COLO668 (cell line): ENCODE data around the gene CDC14A.
"Not testable (repeated sequence)": the region's sequence is repeated elsewhere in the genome, so short reads cannot be mapped to it uniquely, and the experiment has no call there.

Experiments
- DNase-seq: peaks from one replicate; lab custom pipeline; 2025; ENCODE audit not compliant: unreplicated experiment; lab: John Stamatoyannopoulos, UW

CDC14A gene

DNA sequence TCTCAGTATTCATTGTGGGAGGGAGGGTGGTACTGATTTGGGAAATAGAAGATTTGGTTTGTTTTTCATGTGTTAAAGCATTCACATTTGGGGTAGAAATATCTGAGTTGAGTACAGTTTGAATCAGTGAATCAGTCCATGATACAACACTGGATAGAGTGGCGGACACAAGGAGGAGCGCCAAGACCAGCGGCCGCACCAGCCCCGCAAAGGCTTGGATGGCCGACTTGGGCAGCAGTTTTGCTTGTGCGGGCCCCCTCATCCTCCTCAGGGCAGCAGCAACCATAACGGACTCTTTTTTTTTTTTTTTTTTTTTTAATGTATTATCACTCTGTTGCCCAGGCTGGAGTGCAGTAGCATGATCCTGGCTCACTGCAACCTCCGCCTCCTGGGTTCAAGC lies 20.0 kb upstream of the CDC14A start:
- DNase-seq, result no peak

DNA sequence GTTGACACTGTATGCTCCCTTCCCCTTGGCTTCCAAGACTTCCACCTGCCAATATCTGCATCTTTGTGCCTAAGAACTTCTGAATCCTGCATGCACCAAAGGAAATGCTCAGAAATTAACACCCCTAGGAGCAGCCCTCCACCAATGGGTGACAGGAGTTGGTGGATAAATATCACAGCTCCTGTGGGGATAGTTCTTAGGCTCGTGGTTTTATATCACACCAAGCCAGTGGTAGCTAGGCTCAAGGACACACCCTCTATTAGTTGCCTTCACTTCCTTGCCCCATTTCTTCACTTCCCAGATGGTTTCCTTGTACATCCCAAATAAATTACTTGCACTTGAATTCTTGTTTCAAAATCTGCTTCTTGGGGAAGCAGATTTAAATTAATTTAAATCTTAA lies 16.9 kb upstream of the CDC14A start:
- DNase-seq, result no peak

DNA sequence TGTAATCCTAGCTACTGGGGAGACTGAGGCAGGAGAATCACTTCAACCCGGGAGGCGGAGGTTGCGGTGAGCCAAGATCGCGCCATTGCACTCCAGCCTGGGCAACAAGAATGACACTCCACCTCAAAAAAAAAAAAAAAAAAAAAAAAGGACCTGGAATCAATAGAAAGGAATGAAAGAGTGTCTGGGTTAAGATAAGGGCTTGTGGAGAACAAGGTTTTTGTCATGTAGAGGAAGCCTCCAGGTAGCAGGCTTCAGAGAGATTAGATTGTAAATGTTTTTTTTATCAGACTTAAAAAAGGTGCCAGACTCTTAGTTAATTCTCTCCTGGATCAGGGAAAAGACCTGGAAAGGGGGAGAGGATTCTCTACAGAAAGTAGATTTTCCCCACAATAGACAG lies 14.4 kb upstream of the CDC14A start:
- not testable (repeated sequence) for DNase-seq

DNA sequence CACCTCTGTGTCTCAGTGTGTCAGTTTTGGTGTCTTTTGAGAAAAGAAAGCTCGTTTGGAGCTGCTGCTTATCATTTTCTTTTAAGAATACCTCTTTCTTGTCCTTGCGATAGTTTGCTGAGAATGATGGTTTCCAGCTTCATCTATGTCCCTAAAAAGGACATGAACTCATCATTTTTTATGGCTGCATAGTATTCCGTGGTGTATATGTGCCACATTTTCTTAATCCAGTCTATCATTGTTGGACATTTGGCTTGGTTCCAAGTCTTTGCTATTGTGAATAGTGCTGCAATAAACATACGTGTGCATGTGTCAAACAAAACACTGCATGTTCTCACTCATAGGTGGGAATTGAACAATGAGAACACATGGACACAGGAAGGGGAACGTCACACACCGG lies 12.6 kb upstream of the CDC14A start:
- not testable (repeated sequence) for DNase-seq

DNA sequence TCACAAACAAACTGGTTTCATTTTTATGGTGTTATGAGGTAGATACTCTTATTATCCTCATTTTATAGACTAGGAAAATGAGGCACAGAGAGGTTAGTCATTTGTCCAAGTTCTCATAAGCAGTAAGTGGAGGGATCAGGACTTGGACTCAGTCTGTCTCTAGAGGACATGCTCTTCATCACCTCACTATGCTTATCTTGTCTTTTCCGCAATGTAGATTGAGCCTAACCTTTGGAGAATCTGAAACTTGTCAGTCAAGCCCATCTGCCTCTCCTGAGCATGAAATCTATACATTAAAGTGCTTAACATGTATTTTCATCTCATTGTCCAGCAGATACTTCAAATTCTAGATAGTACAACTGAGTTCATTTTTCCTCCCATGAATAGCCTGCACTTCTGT lies 11.8 kb upstream of the CDC14A start:
- no peak for DNase-seq

DNA sequence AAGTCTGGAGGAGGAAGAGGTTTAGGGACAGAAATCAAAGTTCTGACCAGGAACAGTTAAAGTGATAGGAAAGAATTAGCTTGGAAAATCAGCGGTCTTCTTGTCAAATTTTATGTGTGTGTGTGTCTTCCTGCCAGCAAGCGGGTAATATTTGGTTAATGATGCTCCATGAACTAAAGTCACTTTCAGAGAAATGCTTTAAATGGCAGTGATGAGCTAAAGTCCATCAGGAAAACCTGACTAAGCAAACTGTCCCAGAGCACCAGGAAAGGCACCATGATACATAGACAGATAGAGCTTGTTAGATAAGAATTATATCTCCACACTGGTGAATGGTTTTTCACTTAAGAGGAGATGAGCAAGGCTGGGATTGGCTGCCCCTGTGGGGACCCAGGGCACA lies 10.0 kb upstream of the CDC14A start:
- DNase-seq, result no peak

DNA sequence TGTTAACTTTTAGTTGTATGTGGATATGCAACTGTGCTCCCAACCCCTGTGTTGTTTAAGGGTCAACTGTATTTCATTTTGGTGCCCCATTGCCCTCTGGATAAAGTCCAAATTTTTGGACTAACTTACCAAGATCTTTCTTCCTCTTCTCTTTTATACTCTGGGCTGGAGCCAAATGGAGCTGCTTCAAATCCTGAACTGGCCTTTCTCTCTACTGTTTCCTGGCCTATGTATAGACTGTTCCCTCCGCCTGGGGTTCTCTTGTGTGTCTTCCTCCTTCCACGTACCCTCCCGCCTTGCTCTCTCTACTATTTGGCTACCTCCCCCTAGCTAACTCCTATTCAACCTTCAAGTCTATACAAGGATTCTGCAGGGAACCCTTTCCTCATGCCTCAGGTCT lies 8.4 kb upstream of the CDC14A start:
- no peak for DNase-seq

DNA sequence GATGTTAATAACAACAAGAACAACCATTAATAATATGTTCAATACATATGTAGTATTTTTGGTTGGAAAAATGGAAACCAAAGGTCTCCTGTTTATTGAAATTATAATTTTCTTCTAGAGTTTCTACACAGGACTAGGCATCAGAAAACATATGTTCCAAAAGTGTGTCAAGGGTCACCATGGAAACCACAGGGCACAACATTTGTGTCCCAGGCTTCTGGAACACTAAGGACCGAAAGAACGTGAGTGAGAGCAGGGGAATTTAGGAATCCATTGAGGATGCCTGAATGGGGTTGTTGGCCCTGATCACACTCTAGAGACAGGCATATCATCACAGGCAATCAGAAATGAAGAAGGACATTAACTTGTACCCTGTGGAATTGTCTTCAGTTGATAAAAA lies 7.5 kb upstream of the CDC14A start:
- DNase-seq, result no peak

DNA sequence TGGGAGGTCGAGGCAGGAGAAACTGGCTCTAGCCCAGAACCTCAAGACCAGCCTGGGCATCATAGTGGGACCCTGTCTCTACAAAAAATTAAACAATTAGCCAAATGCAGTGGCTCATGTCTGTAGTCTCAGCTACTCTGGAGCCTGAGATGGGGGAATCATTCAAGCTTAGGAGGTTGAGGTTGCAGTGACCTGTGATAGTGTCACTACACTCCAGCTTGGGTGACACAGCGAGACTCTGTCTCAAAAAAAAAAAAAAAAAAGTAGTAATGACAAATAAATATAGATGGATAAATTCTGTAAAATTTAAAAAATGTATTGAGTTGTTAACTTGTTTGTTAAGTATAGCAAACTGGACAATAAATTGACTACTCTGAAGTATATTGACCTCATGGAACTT lies 5.9 kb upstream of the CDC14A start:
- DNase-seq, result no peak

DNA sequence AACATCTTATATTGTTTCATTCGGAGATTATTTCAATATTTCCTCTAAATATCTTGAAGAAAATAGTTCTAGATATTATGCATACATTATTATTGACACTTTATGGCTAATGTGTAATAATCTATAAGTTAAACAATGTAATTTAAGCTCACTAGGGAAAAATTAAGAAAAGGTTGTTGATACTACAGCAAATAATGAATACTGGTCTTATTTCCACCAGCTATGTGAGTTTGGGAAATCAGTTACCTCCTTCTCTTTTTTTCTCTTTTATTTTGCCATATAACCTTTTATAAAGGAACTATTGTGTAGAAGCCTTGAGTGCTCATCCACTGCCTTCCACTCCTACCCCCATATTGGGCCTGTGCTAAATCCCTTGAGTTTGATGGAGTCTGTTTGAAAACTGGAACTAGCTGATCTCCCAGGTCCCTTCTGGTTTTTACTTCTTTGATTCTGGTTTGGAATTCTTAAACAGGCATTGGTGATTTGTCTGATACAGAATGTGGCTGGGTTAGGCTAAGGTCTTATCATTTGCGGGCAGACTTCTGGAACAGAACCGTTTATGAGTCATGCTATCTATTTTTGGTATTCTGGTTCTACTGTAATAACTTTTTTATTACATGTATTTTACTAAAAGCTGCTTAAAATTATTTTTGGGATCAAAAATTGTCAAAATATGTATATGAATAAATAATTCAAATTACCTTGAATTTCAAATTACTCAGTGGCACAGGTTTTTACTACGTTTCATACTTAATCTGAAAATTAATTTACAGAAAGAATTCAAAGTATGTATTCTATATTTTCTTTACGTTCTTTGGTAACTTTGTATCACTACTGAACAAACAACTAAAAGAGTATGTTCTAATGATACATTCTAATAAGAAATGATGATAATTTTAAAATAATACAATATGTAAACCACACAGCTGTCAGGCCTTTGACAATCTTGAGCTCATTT lies 5.0 kb upstream of the CDC14A start:
- no peak for DNase-seq

DNA sequence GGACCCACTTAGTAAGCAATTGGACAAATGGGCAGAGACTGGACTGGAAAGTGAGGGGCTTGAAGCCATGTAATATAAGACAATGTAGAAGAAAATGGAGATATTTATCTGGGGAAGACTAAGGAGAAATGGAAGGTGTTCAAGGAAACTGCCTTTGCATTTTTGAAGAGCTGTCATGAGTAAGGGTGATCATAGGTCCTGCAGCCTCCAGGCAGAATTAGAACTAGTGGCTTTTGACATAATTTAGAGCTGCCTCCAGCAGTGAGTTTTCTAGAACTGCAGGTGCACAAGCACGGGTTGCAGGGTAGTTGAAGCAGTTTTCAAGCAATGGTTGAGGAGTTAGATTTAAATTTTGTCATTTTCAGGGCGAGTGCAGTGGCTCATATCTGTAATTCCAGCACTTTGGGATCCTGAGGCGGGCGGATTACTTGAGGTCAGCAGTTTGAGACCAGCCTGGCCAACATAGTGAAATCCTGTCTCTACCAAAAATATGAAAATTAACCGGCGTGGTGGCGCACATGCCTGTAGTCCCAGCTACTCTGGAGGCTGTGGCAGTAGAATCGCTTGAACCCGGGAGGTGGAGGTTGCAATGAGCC lies 3.7 kb upstream of the CDC14A start:
- DNase-seq, result no peak

DNA sequence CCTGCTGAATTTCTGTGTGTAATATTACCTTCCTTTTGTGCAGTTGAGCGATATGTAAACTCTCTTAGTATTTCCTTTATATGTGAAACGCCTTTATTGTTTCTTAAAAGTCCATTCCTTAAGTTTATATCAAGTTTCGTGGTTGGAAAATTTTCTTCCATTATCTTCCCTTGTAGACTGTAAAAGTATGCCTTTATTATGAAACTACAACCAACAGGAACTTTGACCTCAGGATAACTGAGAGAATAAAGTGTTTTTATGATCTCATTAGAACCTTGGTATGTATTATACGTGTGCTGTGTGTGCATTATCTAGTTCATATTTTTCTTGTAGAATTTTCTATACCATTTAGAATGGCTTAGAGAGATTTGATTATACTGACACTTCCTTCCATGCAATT lies 3.1 kb upstream of the CDC14A start:
- DNase-seq, result no peak

DNA sequence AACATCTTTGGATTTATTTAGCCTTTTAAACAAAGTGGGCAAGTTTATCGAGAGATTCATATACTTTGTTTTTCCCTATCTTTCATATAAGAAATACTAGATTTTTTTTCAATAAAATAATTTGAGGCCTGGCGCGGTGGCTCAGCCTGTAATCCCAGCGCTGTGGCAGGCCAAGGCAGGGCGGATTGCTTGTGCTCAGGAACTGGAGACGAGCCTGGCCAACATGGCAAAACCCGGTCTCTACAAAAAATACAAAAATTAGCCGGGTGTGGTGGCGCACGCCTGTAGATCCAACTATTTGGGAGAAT lies 1.6 kb upstream of the CDC14A start:
- no peak for DNase-seq

DNA sequence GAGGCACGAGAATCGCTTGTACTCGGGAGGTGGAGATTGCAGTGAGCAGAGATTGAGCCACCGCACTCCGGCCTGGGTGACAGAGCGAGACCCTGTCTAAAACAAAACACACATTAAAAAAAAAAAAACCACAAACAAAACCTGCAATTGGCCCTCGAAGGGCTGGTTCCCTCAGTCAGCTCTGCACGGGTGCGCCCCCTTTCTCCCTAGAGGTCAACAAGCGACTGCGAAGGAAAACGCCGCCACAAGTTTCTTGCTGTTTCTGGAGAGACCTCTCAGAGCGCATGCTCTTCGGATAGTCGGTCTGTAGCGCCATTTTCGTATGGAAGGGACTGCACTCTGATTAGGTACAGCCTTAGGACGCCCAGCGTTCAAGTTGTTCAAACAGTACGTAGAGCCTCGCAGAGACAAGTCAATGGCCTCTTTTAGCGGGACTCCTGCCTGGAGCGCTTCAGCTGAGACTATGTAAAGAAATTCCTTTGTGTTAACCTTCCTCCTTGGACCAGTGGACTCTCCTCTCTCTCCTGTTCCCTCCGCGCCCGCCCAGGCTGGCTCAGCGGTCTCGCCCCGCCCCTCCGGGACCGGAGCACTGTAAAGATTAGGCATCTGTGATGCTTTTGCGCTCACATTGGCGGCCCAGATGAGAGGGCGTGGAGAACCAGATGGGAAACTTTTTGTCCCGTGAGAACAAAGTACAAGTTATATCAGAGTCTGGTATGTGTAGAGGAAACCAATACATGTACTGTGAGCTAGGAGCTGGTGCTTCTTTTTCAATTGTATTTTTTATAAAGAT lies 1.0 kb upstream of the CDC14A start:
- peak; percentile 77 for DNase-seq

DNA sequence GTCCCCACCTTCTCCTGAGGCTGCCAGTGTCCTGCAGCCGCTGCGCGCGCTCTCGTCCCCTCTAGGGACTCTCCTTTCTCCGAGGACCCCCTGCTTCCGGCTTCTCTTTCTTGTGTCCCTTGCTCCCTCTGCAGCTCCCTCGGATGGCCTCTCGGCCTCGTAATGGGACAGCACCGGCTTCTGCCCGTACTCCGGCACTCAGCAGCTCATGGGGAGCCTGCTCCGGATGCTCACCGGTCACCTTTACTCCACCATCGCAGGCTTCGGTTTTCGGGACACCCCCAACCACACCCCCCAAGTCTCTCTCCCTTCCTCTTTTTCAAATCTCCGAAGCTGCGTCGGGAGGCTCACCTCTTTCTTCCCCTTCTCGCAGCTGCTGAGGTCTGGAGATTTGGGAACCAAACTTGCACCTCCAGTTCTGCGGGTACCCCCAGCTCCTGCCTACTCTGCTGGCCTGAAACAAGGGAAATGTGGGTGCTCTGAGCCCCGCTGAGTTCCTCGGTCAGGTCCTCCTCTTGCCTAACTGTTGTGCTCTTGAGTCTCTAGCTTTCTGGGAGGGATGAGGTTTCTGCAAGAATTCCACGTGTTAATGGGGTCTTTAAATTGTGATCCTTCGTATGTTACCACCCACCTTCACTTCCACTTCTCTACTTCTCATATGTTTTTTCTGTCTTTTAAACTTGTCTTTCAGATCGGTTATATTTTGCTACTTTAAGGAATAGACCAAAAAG lies 930 bp downstream of the CDC14A start:
- DNase-seq, result peak; percentile 52

DNA sequence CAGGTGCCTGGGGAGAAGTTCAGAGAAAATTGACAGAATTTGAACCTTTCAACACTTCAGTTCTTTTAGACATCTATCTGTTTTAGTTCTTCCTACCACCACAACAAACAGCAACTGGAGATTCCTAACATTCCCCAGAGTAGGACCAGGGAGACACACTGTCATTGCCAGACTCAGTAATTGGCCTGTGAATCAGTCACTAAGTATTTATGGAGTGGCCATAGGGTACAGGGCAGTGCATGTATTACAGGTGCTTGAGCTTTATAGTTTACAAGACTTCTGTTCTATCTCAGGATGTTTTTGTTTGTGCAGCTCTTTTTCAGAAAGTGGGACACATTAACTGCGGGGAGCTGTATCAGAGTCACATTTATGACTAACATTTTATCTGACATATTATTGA lies 1.7 kb downstream of the CDC14A start:
- no peak for DNase-seq

DNA sequence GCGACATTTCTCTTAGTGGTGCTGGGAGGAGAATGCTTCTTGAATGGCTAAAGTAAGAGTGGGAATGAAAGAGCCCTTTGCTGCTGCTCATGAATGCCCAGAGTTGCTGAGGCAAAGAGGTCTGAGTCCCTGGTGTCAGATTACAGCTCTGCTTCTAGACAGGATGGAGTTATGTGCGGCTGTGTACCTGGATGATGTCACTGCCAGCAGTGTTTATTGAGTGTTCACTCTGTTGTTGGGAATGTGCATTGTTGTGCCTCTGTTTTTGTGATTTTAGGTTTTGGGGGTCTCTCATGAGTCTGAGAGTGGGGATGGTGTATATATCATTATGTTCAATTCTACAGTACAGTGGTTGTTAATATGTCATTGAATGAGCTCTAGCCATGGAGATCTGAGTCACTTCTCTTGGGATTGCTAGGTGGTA lies 2.7 kb downstream of the CDC14A start:
- peak; percentile 70 for DNase-seq

DNA sequence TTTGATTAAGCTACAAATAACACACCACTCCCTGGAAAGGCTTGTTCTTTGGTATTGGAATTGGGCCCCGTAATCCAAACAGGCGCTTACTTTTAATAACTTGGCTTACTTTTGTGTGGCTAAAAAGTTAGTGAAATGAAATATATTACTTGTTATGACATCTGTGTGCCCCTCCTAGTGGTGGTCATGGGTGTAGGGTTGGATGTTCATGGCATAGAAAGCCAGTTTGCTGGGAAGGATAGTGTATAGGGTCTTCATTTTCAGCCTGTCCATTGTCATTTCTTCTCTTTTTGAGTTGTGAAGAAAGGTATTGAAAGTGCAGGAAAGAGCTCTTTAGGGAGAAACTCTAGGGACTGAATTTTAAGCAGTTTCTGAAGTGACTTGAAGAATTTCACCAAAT lies 5.9 kb downstream of the CDC14A start:
- DNase-seq, result no peak

DNA sequence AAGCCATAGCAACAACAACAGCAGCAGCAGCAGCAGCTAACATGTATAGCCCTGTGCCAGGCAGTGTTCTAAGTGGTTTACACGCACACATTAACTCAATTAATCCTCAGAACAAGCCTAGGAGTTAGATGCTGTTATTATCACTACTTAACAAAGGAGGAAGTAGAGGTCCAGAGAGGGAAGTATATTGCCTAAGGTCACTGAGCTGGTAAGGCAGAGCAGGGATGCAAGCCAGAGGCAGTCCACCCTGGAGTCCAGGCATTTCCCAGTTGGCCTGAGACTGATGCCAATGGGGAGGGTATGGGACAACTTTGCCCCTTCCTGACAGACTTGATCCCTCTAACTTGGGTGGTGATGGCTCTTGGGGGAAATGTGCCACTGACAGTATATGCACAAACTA lies 6.8 kb downstream of the CDC14A start:
- DNase-seq, result no peak

DNA sequence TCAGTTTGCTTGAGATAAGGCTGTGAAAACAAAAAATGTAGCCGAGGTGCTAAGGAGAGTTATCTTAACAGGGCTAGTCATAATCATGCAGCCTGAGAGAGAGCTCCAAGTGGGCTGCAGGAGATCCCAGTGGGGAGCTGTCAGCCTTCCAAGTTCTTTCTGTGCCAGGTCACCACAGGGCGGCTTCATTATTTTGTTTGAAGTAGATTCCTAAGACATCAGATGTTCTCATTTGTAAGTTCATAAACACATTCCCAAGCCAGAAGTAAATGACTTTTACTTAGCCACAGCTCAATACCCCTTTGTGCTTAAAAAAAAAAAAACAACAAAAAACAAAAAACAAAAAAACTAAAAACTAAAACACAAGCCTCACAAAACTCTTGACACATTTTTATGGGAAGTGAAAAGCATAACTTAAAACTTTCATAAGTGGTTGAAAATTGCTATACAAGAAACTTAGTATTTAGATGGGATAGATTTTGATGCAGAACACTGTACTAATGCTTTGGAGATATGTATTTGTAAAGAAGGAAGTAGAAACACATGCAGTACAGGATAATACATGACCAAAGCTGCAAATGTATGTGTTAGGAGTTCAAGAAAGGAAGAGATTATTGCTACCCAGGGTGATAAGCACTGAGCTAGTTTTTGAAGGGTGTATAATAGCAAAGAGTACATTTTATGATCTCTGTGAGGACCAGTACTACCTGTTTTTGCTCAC lies 8.6 kb downstream of the CDC14A start:
- DNase-seq, result no peak
